Activated naive CD4-positive, alpha-beta T cell treated with anti-CD3 and anti-CD28 coated beads, Interleukin-2, amount 10 ng/mL, durations not matched to agents 7 days and 5 days (primary cell): ENCODE results near the gene OXCT1.

Experiments used
- CTCF ChIA-PET: fragments of 350-600 bp; sonication (Branson Sonifier 250); formaldehyde crosslinking; loops from one replicate; lab custom pipeline; 2021; ENCODE audit warnings: antibody characterized with exemption; lab: Charles Lee
- DNase-seq: peaks from one replicate; pipeline ENCODE4 v3.0.0-alpha.2; 2020
- H3K27ac Mint-ChIP-seq: one replicate; pipeline ENCODE4 v1.8.0; 2021; ENCODE audit warnings: mild to moderate bottlenecking, moderate library complexity, mixed read lengths
- H3K27me3 Mint-ChIP-seq: one replicate; pipeline ENCODE4 v1.8.0; 2021; ENCODE audit warnings: mild to moderate bottlenecking, mixed read lengths
- H3K36me3 Mint-ChIP-seq: one replicate; pipeline ENCODE4 v1.8.0; 2021; ENCODE audit warnings: mixed read lengths
- H3K4me1 Mint-ChIP-seq: one replicate; pipeline ENCODE4 v1.8.0; 2021; ENCODE audit warnings: mixed read lengths
- H3K4me3 Mint-ChIP-seq: one replicate; pipeline ENCODE4 v1.8.0; 2021; ENCODE audit warnings: mild to moderate bottlenecking, moderate library complexity, mixed read lengths
- H3K9me3 Mint-ChIP-seq: one replicate; pipeline ENCODE4 v1.8.0; 2021; ENCODE audit warnings: mixed read lengths

OXCT1 gene

GRCh38 chr5:41795125-41795524, 75.1 kb downstream of the OXCT1 start:
- H3K4me1 Mint-ChIP-seq = no peaks in the 10 kb centered on the region
- no peaks in the 10 kb centered on the region for H3K27me3 Mint-ChIP-seq
- no peak overlapping the region for H3K27ac Mint-ChIP-seq
- no peaks in the 10 kb centered on the region for H3K9me3 Mint-ChIP-seq
- H3K36me3 Mint-ChIP-seq = peaks cover 45% of the 10 kb centered on the region
- H3K4me3 Mint-ChIP-seq = no peak overlapping the region
- CTCF ChIA-PET = no interaction called here
- DNase-seq = no peak

- no peaks in the 10 kb centered on the region for H3K4me1 Mint-ChIP-seq
- H3K36me3 Mint-ChIP-seq = peaks cover 39% of the 10 kb centered on the region
- no peak for DNase-seq
- H3K9me3 Mint-ChIP-seq = no peaks in the 10 kb centered on the region
- CTCF ChIA-PET = no interaction called here
- no peaks in the 10 kb centered on the region for H3K27me3 Mint-ChIP-seq
- no peak overlapping the region for H3K27ac Mint-ChIP-seq
- H3K4me3 Mint-ChIP-seq = no peak overlapping the region
These were observed 75.8 kb downstream of the OXCT1 start for GRCh38 chr5:41794471-41794870.

- no peaks in the 10 kb centered on the region for H3K9me3 Mint-ChIP-seq
- peaks cover 35% of the 10 kb centered on the region for H3K36me3 Mint-ChIP-seq
- no peak overlapping the region for H3K4me3 Mint-ChIP-seq
- CTCF ChIA-PET = no interaction called here
- no peaks in the 10 kb centered on the region for H3K4me1 Mint-ChIP-seq
- no peak for DNase-seq
- no peaks in the 10 kb centered on the region for H3K27me3 Mint-ChIP-seq
- H3K27ac Mint-ChIP-seq = no peak overlapping the region
These were observed 77.0 kb downstream of the OXCT1 start for GRCh38 chr5:41793141-41793770.

- Mint-ChIP-seq H3K9me3 (no peaks in the 10 kb centered on the region), H3K4me3 (no peak overlapping the region), H3K4me1 (no peaks in the 10 kb centered on the region), H3K36me3 (peaks cover 24% of the 10 kb centered on the region), H3K27me3 (no peaks in the 10 kb centered on the region), H3K27ac (no peak overlapping the region)
- no peak for DNase-seq
- CTCF ChIA-PET = interaction anchor here (1.0 to 1.1 kb wide), 3 partner anchors 20 to 55 kb away, joined by 3 read pairs; no protein-coding TSS in a partner anchor
These were observed 80.0 kb downstream of the OXCT1 start for GRCh38 chr5:41790038-41790776.

DNA sequence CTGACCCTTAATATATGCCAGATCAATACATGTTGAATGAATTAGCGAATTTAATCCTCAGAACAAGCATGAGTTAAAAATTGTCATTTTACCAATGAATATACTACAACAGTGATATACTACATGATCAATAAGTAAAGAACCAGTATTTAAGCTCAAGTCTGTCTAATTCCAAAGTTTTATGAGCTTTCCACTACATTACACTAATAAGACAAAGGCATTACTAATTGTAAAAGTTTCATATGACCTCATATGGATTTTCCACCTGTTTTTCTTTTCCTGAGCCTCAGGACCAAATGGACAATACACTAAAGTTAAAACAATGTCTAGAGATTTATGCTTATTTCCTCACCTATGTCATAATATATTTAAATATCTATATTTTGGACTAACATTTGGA, 80.8 kb downstream of the OXCT1 start:
- H3K4me1 Mint-ChIP-seq = no peaks in the 10 kb centered on the region
- DNase-seq = no peak
- no peak overlapping the region for H3K4me3 Mint-ChIP-seq
- CTCF ChIA-PET = interaction anchor here (1.0 to 1.1 kb wide), 2 partner anchors 36 to 56 kb away, joined by 3 read pairs; no protein-coding TSS in a partner anchor
- no peak overlapping the region for H3K27ac Mint-ChIP-seq
- peaks cover 21% of the 10 kb centered on the region for H3K36me3 Mint-ChIP-seq
- H3K9me3 Mint-ChIP-seq = no peaks in the 10 kb centered on the region
- no peaks in the 10 kb centered on the region for H3K27me3 Mint-ChIP-seq

DNA sequence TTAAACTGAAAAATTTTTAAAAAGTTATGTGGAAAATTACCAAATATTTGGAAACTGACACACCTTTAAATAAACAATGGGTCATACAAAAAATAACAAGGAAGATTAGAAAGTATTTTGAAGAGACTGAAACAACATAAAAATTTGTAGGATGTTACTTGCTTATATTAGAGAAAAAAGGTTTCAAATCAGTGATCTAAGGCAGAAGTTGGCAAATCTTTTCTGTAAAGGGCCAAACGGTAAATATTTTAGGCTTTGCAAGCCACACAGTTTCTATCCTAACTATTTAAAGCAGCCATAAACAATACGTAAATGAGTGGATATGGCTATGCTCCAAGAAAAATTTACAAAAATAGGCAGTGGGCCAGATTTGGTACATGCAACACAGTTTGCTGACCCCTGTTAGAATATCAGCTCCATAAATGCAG, 81.3 kb downstream of the OXCT1 start:
- Mint-ChIP-seq H3K4me3 (no peak overlapping the region), H3K27me3 (no peaks in the 10 kb centered on the region), H3K36me3 (peaks cover 21% of the 10 kb centered on the region), H3K9me3 (no peaks in the 10 kb centered on the region), H3K27ac (no peak overlapping the region), H3K4me1 (no peaks in the 10 kb centered on the region)
- CTCF ChIA-PET = no interaction called here
- DNase-seq = no peak

DNA sequence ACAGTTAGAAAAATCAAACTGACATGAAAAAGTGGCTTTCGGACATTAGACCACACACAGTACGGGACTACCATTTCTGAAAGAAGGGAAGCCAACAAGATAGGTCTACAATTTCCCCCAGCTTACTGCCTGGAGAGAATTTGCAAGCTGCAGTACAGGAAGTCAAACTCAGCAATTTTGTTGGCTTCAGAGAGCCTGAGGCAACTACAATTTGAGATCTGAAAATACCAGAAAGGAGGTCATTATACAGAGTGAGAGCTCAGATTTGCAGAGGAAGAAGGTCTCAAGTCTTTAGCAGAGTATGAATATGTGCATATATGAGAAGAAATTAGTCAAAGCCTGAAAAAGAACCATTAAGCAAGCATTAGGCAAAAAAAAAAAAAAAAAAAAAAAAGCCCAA, 83.0 kb downstream of the OXCT1 start:
- DNase-seq = no peak
- Mint-ChIP-seq H3K36me3 (peaks cover 26% of the 10 kb centered on the region), H3K9me3 (no peaks in the 10 kb centered on the region), H3K4me3 (no peak overlapping the region), H3K4me1 (no peaks in the 10 kb centered on the region), H3K27ac (no peak overlapping the region), H3K27me3 (no peaks in the 10 kb centered on the region)
- CTCF ChIA-PET = no interaction called here

DNA sequence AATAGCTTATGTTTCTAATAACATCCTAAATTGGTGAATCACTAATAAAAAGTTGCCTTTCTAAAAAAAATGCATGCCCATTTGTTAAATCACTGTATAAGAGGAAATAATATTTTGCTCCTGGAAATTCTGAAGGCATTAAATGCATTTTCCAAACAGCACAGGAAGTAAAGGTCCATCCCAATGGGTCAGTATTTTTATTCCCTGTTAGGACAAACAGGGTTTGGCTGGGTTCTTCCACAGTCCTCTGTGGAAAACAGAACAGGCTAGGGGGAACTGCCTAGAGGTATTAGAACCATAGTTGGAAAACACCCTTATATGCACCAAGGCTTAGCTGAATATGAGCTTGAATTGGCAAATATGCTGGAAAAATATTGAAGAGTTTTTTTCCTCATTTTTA, 85.2 kb downstream of the OXCT1 start:
- Mint-ChIP-seq H3K27ac (no peak overlapping the region), H3K4me3 (no peak overlapping the region), H3K4me1 (no peaks in the 10 kb centered on the region), H3K9me3 (no peaks in the 10 kb centered on the region), H3K36me3 (peaks cover 25% of the 10 kb centered on the region), H3K27me3 (no peaks in the 10 kb centered on the region)
- CTCF ChIA-PET = no interaction called here
- DNase-seq = no peak

- Mint-ChIP-seq H3K27me3 (no peaks in the 10 kb centered on the region), H3K4me3 (no peak overlapping the region), H3K4me1 (no peaks in the 10 kb centered on the region), H3K27ac (no peak overlapping the region), H3K9me3 (no peaks in the 10 kb centered on the region), H3K36me3 (peaks cover 24% of the 10 kb centered on the region)
- CTCF ChIA-PET = no interaction called here
- DNase-seq = no peak
These were observed 91.8 kb downstream of the OXCT1 start for GRCh38 chr5:41778410-41778809.

- Mint-ChIP-seq H3K27ac (no peak overlapping the region), H3K27me3 (no peaks in the 10 kb centered on the region), H3K36me3 (peaks cover 18% of the 10 kb centered on the region), H3K4me3 (no peak overlapping the region), H3K9me3 (no peaks in the 10 kb centered on the region), H3K4me1 (peaks cover 9% of the 10 kb centered on the region)
- no peak for DNase-seq
- CTCF ChIA-PET = interaction anchor here (0.7 to 1.6 kb wide), 2 partner anchors 15 to 50 kb away, joined by 3 read pairs; no protein-coding TSS in a partner anchor
These were observed 93.8 kb downstream of the OXCT1 start for GRCh38 chr5:41776435-41776834.

GRCh38 chr5:41773799-41774198, 96.4 kb downstream of the OXCT1 start:
- Mint-ChIP-seq H3K36me3 (peaks cover 24% of the 10 kb centered on the region), H3K4me1 (peaks cover 9% of the 10 kb centered on the region), H3K27ac (no peak overlapping the region), H3K9me3 (no peaks in the 10 kb centered on the region), H3K4me3 (no peak overlapping the region), H3K27me3 (no peaks in the 10 kb centered on the region)
- CTCF ChIA-PET = interaction anchor here (0.6 to 1.0 kb wide), 2 partner anchors 14 to 97 kb away, joined by 3 read pairs; no protein-coding TSS in a partner anchor
- DNase-seq = no peak

GRCh38 chr5:41772785-41773442, 97.3 kb downstream of the OXCT1 start:
- H3K27me3 Mint-ChIP-seq = no peaks in the 10 kb centered on the region
- CTCF ChIA-PET = no interaction called here
- no peak overlapping the region for H3K27ac Mint-ChIP-seq
- no peak overlapping the region for H3K4me3 Mint-ChIP-seq
- no peaks in the 10 kb centered on the region for H3K9me3 Mint-ChIP-seq
- H3K4me1 Mint-ChIP-seq = peaks cover 9% of the 10 kb centered on the region
- no peak for DNase-seq
- peaks cover 26% of the 10 kb centered on the region for H3K36me3 Mint-ChIP-seq

DNA sequence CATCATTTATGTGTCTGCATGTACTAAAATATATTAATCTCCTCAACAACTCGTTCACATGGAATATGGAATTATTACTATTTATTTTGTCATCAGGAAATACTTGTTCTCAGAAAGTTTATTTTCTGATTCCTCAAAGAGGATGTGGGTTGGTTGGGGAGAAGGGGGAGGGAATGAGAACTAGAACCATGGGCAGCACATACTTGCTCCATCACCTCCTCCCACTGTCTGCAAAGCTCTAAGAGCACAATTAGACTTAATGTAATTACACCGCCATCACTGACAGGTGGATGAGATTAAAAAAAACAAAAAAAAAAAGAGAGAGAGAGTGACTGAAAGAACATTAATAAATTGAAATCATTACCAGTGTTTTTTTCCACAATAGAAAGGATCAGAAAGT, 98.2 kb downstream of the OXCT1 start:
- Mint-ChIP-seq H3K36me3 (peaks cover 27% of the 10 kb centered on the region), H3K27ac (no peak overlapping the region), H3K4me3 (no peak overlapping the region), H3K9me3 (no peaks in the 10 kb centered on the region), H3K4me1 (peaks cover 9% of the 10 kb centered on the region), H3K27me3 (no peaks in the 10 kb centered on the region)
- DNase-seq = no peak
- CTCF ChIA-PET = no interaction called here

- Mint-ChIP-seq H3K27ac (no peak overlapping the region), H3K4me1 (peaks cover 9% of the 10 kb centered on the region), H3K36me3 (peaks cover 25% of the 10 kb centered on the region), H3K4me3 (no peak overlapping the region), H3K9me3 (no peaks in the 10 kb centered on the region), H3K27me3 (no peaks in the 10 kb centered on the region)
- DNase-seq = no peak
- CTCF ChIA-PET = no interaction called here
These were observed 99.4 kb downstream of the OXCT1 start for GRCh38 chr5:41770799-41771198.
